GM12801 (cell line): ENCODE results near the gene TSPAN16.

ENCODE experiments used
- CTCF ChIP-seq: IDR thresholded peaks from one replicate; pipeline ENCODE4 v1.5.1; 2011; ENCODE audit warnings: control low read depth; ENCODE audit not compliant: insufficient read length; ENCODE audit errors: extremely low read depth

The TSPAN16 gene

DNA sequence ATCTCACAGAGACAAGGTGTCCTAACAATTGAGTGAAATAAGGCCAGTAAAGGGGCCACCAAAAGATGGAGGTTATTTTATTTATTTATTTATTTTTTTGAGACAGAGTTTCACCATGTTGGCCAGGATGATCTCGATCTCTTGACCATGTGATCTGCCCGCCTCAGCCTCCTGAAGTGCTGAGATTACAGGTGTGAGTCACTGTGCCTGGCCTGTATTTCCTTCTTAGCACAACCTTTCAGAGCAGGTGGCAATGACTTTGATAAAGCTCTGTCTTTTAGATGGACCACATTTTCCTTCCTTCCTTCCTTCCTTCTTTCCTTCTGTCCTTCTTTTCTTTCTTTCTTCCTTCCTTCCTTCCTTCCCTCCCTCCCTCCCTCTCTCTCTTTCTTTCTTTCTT is 22.7 kb upstream of the TSPAN16 start:
- no peak for TF ChIP-seq CTCF

GRCh38 chr19:11273989-11274388 is 22.0 kb upstream of the TSPAN16 start:
- no peak for TF ChIP-seq CTCF

GRCh38 chr19:11274533-11275086 is 21.4 kb upstream of the TSPAN16 start:
- TF ChIP-seq CTCF = no peak

DNA sequence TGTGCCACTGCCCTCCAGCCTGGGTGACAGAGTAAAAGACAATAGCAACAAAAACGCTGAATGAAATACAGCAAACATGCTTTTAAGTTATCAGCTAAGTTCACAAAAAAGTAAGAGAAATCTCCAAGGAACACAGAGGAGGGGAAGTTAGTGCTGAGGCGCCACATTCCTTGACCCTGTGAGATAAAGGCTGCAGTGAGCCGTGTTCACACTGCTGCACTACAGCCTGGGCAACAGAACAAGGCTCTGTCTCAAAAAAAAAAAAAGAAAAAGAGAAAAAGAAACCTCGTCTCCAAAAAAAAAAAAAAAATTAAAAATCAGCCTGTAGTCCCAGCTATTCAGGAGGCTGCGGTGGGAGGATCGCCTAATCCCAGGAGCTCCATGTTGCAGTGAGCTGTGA is 17.3 kb upstream of the TSPAN16 start:
- TF ChIP-seq CTCF = no peak

GRCh38 chr19:11279505-11280236 is 16.3 kb upstream of the TSPAN16 start:
- no peak for TF ChIP-seq CTCF

GRCh38 chr19:11281356-11282049 is 14.5 kb upstream of the TSPAN16 start:
- TF ChIP-seq CTCF = no peak

DNA sequence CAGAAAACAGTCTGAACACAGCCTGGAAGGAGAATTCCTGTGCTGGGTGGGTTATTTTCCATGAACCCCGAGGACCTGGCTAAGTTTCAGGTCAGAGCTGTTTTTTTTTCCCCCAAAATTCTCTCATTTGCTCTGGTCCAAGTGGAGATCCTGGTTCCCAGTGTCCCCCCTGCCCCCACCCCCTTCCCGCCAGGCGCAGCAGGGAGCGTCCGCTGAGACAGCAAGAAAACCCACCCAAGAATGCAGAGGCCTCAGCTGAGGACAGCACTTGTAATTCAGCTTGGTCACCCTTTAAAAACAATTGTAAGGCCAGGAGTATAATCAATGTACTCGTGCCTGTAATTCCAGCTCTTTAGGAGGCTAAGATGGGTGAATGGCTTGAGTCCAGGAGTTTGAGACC is 11.4 kb upstream of the TSPAN16 start:
- no peak for TF ChIP-seq CTCF
